ENCODE measurements around the gene PRLR.

Gene PRLR

DNA sequence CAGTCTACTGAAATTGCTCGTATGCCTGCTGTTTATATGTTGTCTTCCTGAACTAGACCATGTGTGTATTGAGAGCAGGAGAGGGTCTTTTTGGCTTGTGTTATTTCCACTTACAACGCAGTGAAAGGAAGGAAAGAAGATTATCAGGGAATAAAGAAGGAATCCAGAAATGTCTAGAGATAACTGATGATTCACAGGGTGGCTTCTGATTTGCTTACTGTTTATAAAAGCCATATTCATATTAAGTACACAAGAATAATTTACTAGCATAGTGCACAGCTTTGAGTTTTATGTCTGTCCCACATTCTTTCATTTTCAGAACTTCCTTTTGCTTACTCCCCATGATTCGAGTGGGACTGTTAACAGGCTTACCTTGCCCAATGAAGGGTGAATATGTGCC, 72.1 kb downstream of the PRLR start:
- no peaks in the 10 kb centered on the region for H3K9me3 ChIP-seq (ENCODE audit: control insufficient read depth, low read length)
- H3K4me3 ChIP-seq (ENCODE audit: insufficient read depth, low read depth, low read length, poor library complexity, severe bottlenecking), result no peak overlapping the region
- H3K4me1 ChIP-seq (ENCODE audit: control insufficient read depth, insufficient read depth, low read length, poor library complexity, severe bottlenecking), result no peaks in the 10 kb centered on the region
- no peaks in the 10 kb centered on the region for H3K36me3 ChIP-seq (ENCODE audit: control insufficient read depth, insufficient read depth, low read length)
- H3K27ac ChIP-seq (ENCODE audit: insufficient read depth, low read length, poor library complexity, severe bottlenecking), result no peak overlapping the region
- no peak for DNase-seq
- no peaks in the 10 kb centered on the region for H3K27me3 ChIP-seq (replicated peaks; ENCODE audit: control insufficient read depth, insufficient read depth, low read length, poor library complexity, severe bottlenecking)

DNA sequence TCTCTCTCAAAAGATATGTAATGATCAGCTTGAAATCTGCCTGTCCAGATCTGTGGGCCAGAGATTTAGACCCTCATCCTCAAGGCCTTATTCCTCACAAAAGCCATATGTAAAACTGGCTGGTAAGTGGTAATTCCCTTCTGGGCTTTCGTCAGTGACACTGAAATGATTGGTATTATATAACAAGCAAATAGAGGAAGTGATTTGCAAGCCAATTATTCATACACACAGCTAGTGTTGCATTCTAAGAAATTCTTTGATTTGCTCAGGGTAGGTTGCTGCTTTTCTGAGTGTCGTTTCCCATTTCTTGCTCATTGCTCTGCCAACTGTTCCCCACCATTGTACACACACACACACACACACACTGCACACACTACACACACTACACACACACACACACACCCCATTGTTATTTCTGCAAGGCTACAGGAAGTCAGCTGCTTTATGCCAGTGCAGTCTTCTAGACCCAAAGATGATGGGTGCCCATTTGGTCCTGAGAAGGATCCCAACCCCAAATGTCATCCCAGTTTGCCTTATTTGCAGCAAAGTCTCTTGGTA, 76.8 kb downstream of the PRLR start:
- Histone ChIP-seq H3K9me3 (ENCODE audit: control insufficient read depth, low read length) (no peaks in the 10 kb centered on the region), H3K27me3 (replicated peaks; ENCODE audit: control insufficient read depth, insufficient read depth, low read length, poor library complexity, severe bottlenecking) (no peaks in the 10 kb centered on the region), H3K36me3 (ENCODE audit: control insufficient read depth, insufficient read depth, low read length) (no peaks in the 10 kb centered on the region), H3K27ac (ENCODE audit: insufficient read depth, low read length, poor library complexity, severe bottlenecking) (no peak overlapping the region), H3K4me3 (ENCODE audit: insufficient read depth, low read depth, low read length, poor library complexity, severe bottlenecking) (no peak overlapping the region), H3K4me1 (ENCODE audit: control insufficient read depth, insufficient read depth, low read length, poor library complexity, severe bottlenecking) (no peaks in the 10 kb centered on the region)
- DNase-seq, result no peak

DNA sequence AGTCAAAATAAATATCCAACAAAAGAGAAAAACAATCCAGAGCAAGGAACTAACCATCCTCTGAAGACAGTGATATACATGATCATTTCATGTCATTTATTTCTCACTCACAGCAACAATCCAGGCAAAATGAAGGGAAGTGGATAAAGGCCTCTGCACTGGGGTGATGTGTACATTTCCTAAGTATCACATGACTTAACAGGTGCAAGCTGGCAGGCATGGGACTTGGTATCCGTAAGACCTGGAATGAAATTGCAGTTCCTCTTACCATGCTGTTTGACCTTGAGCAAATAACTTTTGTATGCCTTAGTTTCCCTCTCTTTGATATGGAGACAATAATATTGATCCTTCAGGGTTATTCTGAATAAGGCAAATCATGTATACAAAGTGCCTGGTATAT, 77.6 kb downstream of the PRLR start:
- H3K27ac ChIP-seq (ENCODE audit: insufficient read depth, low read length, poor library complexity, severe bottlenecking), result no peak overlapping the region

DNA sequence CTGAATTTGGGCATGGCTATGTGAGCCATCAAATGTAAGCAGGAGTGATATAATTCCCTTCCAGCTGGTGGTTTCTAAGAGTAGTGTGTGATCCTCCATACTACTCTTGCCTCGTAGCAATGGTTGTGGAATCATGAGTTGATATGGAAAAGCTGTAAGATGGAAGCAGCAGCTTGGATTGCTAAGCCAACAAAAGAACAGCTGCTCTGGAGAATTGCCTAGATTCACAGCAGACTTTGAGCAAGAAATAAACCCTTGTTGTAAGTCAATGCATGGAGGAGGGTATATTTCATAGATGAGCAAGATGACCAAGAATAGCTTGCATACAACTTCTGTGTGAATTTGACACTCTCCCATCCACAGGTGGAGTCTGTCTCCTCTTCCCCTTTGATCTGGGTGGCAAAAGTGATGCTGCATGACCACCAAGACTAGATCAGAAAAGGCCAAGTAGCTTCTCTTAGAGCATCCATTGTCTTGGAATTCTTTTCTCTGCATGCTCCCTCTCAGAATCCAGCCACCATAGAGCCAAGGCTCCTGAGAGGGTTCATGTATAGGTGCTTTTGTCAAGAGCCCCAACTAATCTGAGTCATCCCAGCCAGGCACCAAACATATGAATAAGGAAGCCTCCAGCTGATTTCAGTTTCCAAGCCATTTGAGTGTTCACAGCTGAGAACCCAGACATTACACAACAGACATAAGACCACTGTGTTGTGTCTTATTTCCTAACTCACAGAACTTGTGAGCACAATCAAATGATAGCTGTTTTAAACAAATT, 79.0 kb downstream of the PRLR start:
- H3K36me3 ChIP-seq (ENCODE audit: control insufficient read depth, insufficient read depth, low read length), result no peaks in the 10 kb centered on the region
- H3K9me3 ChIP-seq (ENCODE audit: control insufficient read depth, low read length), result no peaks in the 10 kb centered on the region
- H3K27ac ChIP-seq (ENCODE audit: insufficient read depth, low read length, poor library complexity, severe bottlenecking), result no peak overlapping the region
- no peak for DNase-seq
- no peaks in the 10 kb centered on the region for H3K4me1 ChIP-seq (ENCODE audit: control insufficient read depth, insufficient read depth, low read length, poor library complexity, severe bottlenecking)
- no peak overlapping the region for H3K4me3 ChIP-seq (ENCODE audit: insufficient read depth, low read depth, low read length, poor library complexity, severe bottlenecking)
- no peaks in the 10 kb centered on the region for H3K27me3 ChIP-seq (replicated peaks; ENCODE audit: control insufficient read depth, insufficient read depth, low read length, poor library complexity, severe bottlenecking)

More for the DNA sequence above, 77.6 kb downstream of the PRLR start:
- Histone ChIP-seq H3K4me1 (ENCODE audit: control insufficient read depth, insufficient read depth, low read length, poor library complexity, severe bottlenecking) (no peaks in the 10 kb centered on the region), H3K27me3 (replicated peaks; ENCODE audit: control insufficient read depth, insufficient read depth, low read length, poor library complexity, severe bottlenecking) (no peaks in the 10 kb centered on the region), H3K4me3 (ENCODE audit: insufficient read depth, low read depth, low read length, poor library complexity, severe bottlenecking) (no peak overlapping the region), H3K36me3 (ENCODE audit: control insufficient read depth, insufficient read depth, low read length) (no peaks in the 10 kb centered on the region), H3K9me3 (ENCODE audit: control insufficient read depth, low read length) (no peaks in the 10 kb centered on the region)
- no peak for DNase-seq

DNA sequence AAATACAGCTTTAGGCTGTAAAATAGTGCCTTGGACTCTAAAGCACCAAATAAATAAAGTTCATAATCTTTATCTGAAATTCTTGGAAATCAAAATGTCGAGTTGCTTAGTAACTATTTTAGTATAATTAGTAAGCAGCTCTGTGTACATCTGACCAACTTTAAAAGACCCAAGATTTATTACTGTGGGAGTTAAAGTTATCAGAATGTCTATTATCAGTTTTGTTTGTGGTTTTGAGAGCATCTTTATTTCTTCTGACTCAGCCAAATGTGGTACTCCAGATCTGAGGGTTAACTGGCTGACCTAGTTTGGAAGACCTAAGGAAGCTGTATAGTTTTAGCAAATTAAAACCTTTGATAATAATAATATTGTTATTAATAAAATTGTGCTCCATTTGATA, 81.2 kb downstream of the PRLR start:
- Histone ChIP-seq H3K36me3 (ENCODE audit: control insufficient read depth, insufficient read depth, low read length) (no peaks in the 10 kb centered on the region), H3K27me3 (replicated peaks; ENCODE audit: control insufficient read depth, insufficient read depth, low read length, poor library complexity, severe bottlenecking) (no peaks in the 10 kb centered on the region), H3K4me3 (ENCODE audit: insufficient read depth, low read depth, low read length, poor library complexity, severe bottlenecking) (no peak overlapping the region), H3K27ac (ENCODE audit: insufficient read depth, low read length, poor library complexity, severe bottlenecking) (no peak overlapping the region), H3K4me1 (ENCODE audit: control insufficient read depth, insufficient read depth, low read length, poor library complexity, severe bottlenecking) (no peaks in the 10 kb centered on the region), H3K9me3 (ENCODE audit: control insufficient read depth, low read length) (no peaks in the 10 kb centered on the region)
- DNase-seq, result no peak

DNA sequence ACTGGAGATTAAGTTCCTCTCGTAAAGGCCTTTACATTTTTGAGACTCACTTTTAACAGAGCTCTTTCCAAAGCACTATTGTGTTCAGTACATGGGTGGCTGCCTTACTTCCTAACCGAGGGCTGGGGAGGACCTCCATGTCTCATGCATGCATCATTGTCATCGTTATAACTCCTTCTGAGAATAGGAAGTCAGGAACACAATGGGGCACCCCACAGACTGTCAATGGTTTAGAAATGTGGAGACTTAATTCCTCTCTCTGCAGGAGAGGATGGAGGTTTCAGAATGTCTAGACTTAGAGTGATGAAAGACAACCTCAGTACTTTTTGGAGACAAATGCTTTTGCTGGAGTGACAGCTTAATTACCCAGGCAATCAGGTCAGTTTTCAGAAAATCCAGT, 83.9 kb downstream of the PRLR start:
- H3K36me3 ChIP-seq (ENCODE audit: control insufficient read depth, insufficient read depth, low read length), result no peaks in the 10 kb centered on the region

DNA sequence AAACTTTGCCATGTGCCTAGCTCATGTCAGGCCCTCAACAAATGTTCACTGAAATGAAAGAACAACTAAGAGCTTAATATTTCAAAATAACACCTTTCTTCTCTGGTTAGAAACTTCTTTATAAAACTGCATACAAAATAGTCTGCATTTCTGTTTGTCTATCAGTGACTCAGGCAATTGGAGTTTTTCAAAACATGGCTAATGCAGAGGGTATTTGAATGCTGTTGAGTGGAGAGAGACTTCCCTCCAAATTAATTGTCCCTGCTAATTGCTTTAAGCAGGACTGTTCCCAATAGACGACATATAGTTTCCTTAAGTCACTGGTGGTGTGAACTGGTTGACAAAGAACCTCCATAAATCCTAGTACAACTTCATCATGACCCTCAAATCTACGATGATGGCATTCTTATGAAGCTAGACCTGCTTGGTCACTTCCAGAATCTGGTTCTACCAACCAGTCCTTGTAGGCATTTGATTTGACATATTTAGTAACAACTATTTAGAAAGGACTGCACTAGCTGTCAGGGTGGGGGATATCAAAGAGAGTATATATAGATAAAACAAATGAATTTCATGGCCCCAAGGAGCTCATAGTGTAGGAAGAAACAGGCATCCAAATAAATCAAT, 84.5 kb downstream of the PRLR start:
- no peaks in the 10 kb centered on the region for H3K9me3 ChIP-seq (ENCODE audit: control insufficient read depth, low read length)
- H3K27ac ChIP-seq (ENCODE audit: insufficient read depth, low read length, poor library complexity, severe bottlenecking), result no peak overlapping the region
- no peak for DNase-seq
- no peaks in the 10 kb centered on the region for H3K36me3 ChIP-seq (ENCODE audit: control insufficient read depth, insufficient read depth, low read length)
- no peak overlapping the region for H3K4me3 ChIP-seq (ENCODE audit: insufficient read depth, low read depth, low read length, poor library complexity, severe bottlenecking)
- H3K4me1 ChIP-seq (ENCODE audit: control insufficient read depth, insufficient read depth, low read length, poor library complexity, severe bottlenecking), result no peaks in the 10 kb centered on the region
- no peaks in the 10 kb centered on the region for H3K27me3 ChIP-seq (replicated peaks; ENCODE audit: control insufficient read depth, insufficient read depth, low read length, poor library complexity, severe bottlenecking)

More for the DNA sequence above, 83.9 kb downstream of the PRLR start:
- Histone ChIP-seq H3K27ac (ENCODE audit: insufficient read depth, low read length, poor library complexity, severe bottlenecking) (no peak overlapping the region), H3K4me1 (ENCODE audit: control insufficient read depth, insufficient read depth, low read length, poor library complexity, severe bottlenecking) (no peaks in the 10 kb centered on the region), H3K9me3 (ENCODE audit: control insufficient read depth, low read length) (no peaks in the 10 kb centered on the region), H3K4me3 (ENCODE audit: insufficient read depth, low read depth, low read length, poor library complexity, severe bottlenecking) (no peak overlapping the region), H3K27me3 (replicated peaks; ENCODE audit: control insufficient read depth, insufficient read depth, low read length, poor library complexity, severe bottlenecking) (no peaks in the 10 kb centered on the region)
- no peak for DNase-seq

DNA sequence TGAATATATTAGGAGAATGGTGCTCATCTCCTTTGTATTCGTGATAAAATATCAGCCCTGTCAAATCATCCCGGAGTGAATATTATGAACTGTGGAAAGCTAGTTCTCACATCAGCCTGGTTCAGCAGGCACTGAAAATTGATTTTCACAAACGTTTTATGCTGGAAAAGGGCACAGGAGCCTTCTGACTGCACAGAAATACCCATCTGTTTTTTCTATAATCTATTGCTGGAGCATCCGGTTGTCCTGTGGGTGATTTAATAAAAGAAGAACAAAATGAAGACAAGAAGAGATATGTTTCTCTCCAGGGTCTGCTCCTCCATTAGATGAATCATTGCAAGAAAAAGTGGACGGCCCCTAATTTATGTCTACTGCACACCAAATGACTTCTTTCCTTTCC, 85.3 kb downstream of the PRLR start:
- Histone ChIP-seq H3K4me1 (ENCODE audit: control insufficient read depth, insufficient read depth, low read length, poor library complexity, severe bottlenecking) (no peaks in the 10 kb centered on the region), H3K27me3 (replicated peaks; ENCODE audit: control insufficient read depth, insufficient read depth, low read length, poor library complexity, severe bottlenecking) (no peaks in the 10 kb centered on the region), H3K4me3 (ENCODE audit: insufficient read depth, low read depth, low read length, poor library complexity, severe bottlenecking) (no peak overlapping the region), H3K27ac (ENCODE audit: insufficient read depth, low read length, poor library complexity, severe bottlenecking) (no peak overlapping the region), H3K36me3 (ENCODE audit: control insufficient read depth, insufficient read depth, low read length) (no peaks in the 10 kb centered on the region), H3K9me3 (ENCODE audit: control insufficient read depth, low read length) (no peaks in the 10 kb centered on the region)
- no peak for DNase-seq

DNA sequence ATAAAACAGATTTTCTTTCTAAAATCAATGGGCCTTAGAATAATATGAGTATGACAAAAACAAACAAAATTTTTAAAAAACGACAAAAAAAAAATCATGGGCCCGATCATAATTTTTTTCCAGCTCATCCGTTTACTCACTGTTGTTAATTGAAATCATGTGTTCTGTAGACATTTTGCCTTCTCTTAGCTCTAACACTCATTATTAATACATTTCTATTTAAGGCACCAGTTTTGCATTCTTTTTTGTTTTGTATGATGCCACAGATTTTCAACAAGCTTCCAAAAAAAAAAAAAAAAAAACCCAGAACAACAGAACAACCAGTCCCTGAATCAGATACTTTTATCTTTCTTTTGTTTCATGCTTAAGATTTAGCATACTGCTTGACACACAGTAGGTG, 86.4 kb downstream of the PRLR start:
- H3K4me3 ChIP-seq (ENCODE audit: insufficient read depth, low read depth, low read length, poor library complexity, severe bottlenecking), result no peak overlapping the region
- H3K9me3 ChIP-seq (ENCODE audit: control insufficient read depth, low read length), result no peaks in the 10 kb centered on the region
- H3K27ac ChIP-seq (ENCODE audit: insufficient read depth, low read length, poor library complexity, severe bottlenecking), result no peak overlapping the region
- DNase-seq, result no peak
- no peaks in the 10 kb centered on the region for H3K27me3 ChIP-seq (replicated peaks; ENCODE audit: control insufficient read depth, insufficient read depth, low read length, poor library complexity, severe bottlenecking)
- no peaks in the 10 kb centered on the region for H3K4me1 ChIP-seq (ENCODE audit: control insufficient read depth, insufficient read depth, low read length, poor library complexity, severe bottlenecking)
- H3K36me3 ChIP-seq (ENCODE audit: control insufficient read depth, insufficient read depth, low read length), result no peaks in the 10 kb centered on the region

DNA sequence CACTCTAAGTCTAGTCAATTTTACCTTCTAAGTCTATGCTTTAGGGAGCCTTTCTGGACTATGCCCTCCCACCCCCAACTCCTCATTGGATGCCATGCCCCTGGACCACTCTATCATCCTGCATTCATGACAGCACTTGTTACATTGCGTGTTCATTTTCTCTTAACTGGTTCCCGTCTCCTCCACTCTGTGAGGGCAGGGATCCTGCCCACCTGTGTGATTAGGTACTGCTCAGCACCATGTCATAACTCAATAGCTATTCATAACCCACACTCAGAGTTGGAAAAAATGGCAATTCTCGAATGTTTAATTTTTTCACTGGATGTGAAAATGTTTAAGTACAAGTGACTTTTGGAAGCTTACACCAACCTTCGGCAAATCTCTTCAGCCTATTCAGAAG, 88.5 kb downstream of the PRLR start:
- H3K4me1 ChIP-seq (ENCODE audit: control insufficient read depth, insufficient read depth, low read length, poor library complexity, severe bottlenecking), result no peaks in the 10 kb centered on the region
- no peak overlapping the region for H3K4me3 ChIP-seq (ENCODE audit: insufficient read depth, low read depth, low read length, poor library complexity, severe bottlenecking)
- H3K9me3 ChIP-seq (ENCODE audit: control insufficient read depth, low read length), result no peaks in the 10 kb centered on the region
- no peak overlapping the region for H3K27ac ChIP-seq (ENCODE audit: insufficient read depth, low read length, poor library complexity, severe bottlenecking)
- H3K27me3 ChIP-seq (replicated peaks; ENCODE audit: control insufficient read depth, insufficient read depth, low read length, poor library complexity, severe bottlenecking), result no peaks in the 10 kb centered on the region
- no peaks in the 10 kb centered on the region for H3K36me3 ChIP-seq (ENCODE audit: control insufficient read depth, insufficient read depth, low read length)
- no peak for DNase-seq

Data from effector memory CD4-positive, alpha-beta T cell (primary cell).